AG10803 (cell line): ENCODE data around the gene KAZALD1.

Experiments used
- DNase-seq: peaks from one replicate; pipeline ENCODE4 v3.0.0; 2010; ENCODE audit warnings: low read depth
- H3K4me3 ChIP-seq: 2 replicates; pipeline ENCODE4 v1.5.1; 2011; ENCODE audit warnings: mild to moderate bottlenecking, low read length, control low read depth
- TF ChIP-seq, protein P1 (sequence below): conservative IDR thresholded peaks from 2 replicates; pipeline ENCODE4 v1.5.1; 2011; ENCODE audit warnings: mild to moderate bottlenecking, low read length, control low read depth, inconsistent platforms

KAZALD1 gene

DNA sequence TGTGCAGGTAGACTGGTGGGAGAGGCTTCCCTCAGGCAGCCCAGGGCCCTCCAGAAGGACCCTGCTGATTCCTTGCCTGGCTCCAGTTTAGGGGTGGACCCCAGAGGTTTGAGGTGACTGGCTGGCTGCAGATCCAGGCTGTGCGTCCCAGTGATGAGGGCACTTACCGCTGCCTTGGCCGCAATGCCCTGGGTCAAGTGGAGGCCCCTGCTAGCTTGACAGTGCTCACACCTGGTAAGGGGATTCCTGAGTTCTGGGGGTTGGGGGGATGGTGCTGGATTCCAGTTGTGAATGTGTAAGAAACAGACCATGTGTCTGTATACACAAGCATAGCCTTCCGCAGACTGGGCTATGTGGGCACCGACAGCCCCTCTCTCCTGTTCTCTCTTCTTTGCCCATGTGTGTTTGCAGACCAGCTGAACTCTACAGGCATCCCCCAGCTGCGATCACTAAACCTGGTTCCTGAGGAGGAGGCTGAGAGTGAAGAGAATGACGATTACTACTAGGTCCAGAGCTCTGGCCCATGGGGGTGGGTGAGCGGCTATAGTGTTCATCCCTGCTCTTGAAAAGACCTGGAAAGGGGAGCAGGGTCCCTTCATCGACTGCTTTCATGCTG, 2.7 kb downstream of the KAZALD1 start:
- TF ChIP-seq, protein P1, sequence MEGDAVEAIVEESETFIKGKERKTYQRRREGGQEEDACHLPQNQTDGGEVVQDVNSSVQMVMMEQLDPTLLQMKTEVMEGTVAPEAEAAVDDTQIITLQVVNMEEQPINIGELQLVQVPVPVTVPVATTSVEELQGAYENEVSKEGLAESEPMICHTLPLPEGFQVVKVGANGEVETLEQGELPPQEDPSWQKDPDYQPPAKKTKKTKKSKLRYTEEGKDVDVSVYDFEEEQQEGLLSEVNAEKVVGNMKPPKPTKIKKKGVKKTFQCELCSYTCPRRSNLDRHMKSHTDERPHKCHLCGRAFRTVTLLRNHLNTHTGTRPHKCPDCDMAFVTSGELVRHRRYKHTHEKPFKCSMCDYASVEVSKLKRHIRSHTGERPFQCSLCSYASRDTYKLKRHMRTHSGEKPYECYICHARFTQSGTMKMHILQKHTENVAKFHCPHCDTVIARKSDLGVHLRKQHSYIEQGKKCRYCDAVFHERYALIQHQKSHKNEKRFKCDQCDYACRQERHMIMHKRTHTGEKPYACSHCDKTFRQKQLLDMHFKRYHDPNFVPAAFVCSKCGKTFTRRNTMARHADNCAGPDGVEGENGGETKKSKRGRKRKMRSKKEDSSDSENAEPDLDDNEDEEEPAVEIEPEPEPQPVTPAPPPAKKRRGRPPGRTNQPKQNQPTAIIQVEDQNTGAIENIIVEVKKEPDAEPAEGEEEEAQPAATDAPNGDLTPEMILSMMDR = no peak
- H3K4me3 ChIP-seq = no peak overlapping the region
- no peak for DNase-seq

GRCh38 chr10:101065481-101066145, 3.8 kb downstream of the KAZALD1 start:
- DNase-seq = peak; percentile 69
- TF ChIP-seq, protein P1 = no peak
- H3K4me3 ChIP-seq = peak overlapping the region; percentile 64

GRCh38 chr10:101066146-101066895, 4.5 kb downstream of the KAZALD1 start:
- DNase-seq = peak; percentile 61
- H3K4me3 ChIP-seq = peak overlapping the region; percentile 64
- TF ChIP-seq, protein P1 = peak; percentile 56

DNA sequence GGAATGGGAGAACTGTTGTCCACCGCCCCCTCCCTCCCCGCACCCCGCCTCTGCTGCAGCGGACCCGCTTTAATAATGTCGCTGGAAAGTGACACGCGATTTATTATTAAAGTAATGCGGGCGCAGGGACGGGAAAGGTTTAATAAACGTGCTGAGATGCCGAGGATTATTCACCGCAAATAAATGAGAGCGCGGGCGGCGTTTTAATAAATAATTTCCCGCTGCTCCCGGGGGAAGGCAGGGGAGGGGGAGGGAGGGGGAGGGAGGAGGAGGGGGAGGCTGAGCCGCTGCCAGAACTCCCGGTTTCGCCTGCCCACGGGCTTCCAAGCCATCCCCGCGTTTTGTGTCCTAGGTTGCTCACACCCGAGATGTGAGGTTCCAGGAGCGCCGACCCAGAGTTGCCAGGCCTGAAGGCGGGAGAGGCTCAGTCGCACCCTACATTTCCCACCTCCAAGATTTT, 5.1 kb downstream of the KAZALD1 start:
- no peak for DNase-seq
- TF ChIP-seq, protein P1 = no peak
- peak overlapping the region; percentile 64 for H3K4me3 ChIP-seq

- H3K4me3 ChIP-seq = peak overlapping the region; percentile 64
- TF ChIP-seq, protein P1 = peak; percentile 93
- peak; percentile 79 for DNase-seq
Observed at GRCh38 chr10:101067356-101068083, 5.7 kb downstream of the KAZALD1 start.

GRCh38 chr10:101069441-101069840, 7.7 kb downstream of the KAZALD1 start:
- no peak for DNase-seq
- H3K4me3 ChIP-seq = no peak overlapping the region
- TF ChIP-seq, protein P1 = no peak
